Smooth muscle cell (in vitro differentiated cells): Measurements from ENCODE around the gene PNPLA2. TPM values are rescaled to one million over a fixed set of nuclear protein-coding genes. Genes with fewer than 3 reads are reported as not detected.

Experiments used
- DNase-seq: peaks from one replicate; lab custom pipeline; 2025; ENCODE audit not compliant: unreplicated experiment; lab: John Stamatoyannopoulos, UW
- H2AFZ ChIP-seq: fragments of 200-600 bp; sonication (generic); 2 replicates; pipeline ENCODE4 v1.6.0; 2016; ENCODE audit warnings: antibody characterized with exemption, low read depth, mild to moderate bottlenecking
- H3F3A ChIP-seq: fragments of 200-600 bp; sonication (generic); 2 replicates; pipeline ENCODE4 v1.6.0; 2017; ENCODE audit warnings: antibody characterized with exemption, low read depth
- H3K27ac ChIP-seq: fragments of 200-600 bp; sonication (generic); 2 replicates; pipeline ENCODE4 v1.5.1; 2016; ENCODE audit warnings: low read depth, mild to moderate bottlenecking
- H3K27me3 ChIP-seq: fragments of 200-600 bp; sonication (generic); 2 replicates; pipeline ENCODE4 v1.6.1; 2016; ENCODE audit warnings: low read depth, mild to moderate bottlenecking
- H3K36me3 ChIP-seq: fragments of 200-600 bp; sonication (generic); 2 replicates; pipeline ENCODE4 v1.5.1; 2016; ENCODE audit warnings: low read depth
- H3K4me1 ChIP-seq: fragments of 200-600 bp; sonication (generic); 2 replicates; pipeline ENCODE4 v1.5.1; 2016; ENCODE audit warnings: low read depth
- H3K4me2 ChIP-seq: fragments of 200-600 bp; sonication (generic); 2 replicates; pipeline ENCODE4 v1.6.0; 2016; ENCODE audit warnings: mild to moderate bottlenecking
- H3K4me3 ChIP-seq: fragments of 200-600 bp; sonication (generic); 2 replicates; pipeline ENCODE4 v1.5.1; 2016; ENCODE audit warnings: mild to moderate bottlenecking
- H3K79me2 ChIP-seq: fragments of 200-600 bp; sonication (generic); 2 replicates; pipeline ENCODE4 v1.6.0; 2016; ENCODE audit warnings: low read depth, mild to moderate bottlenecking
- H3K9ac ChIP-seq: fragments of 200-600 bp; sonication (generic); 2 replicates; pipeline ENCODE4 v1.6.0; 2016; ENCODE audit warnings: low read depth
- H3K9me3 ChIP-seq: fragments of 200-600 bp; sonication (generic); replicated peaks from 2 replicates; pipeline ENCODE4 v1.5.1; 2016; ENCODE audit warnings: low read depth
- H4K20me1 ChIP-seq: fragments of 200-600 bp; sonication (generic); 2 replicates; pipeline ENCODE4 v1.6.0; 2016; ENCODE audit warnings: low read depth
- CTCF ChIP-seq: fragments of 200-600 bp; sonication (generic); IDR thresholded peaks from 2 replicates; pipeline ENCODE4 v1.5.1; 2017; ENCODE audit warnings: borderline replicate concordance, mild to moderate bottlenecking, antibody characterized with exemption; ENCODE audit not compliant: insufficient read depth, poor library complexity, severe bottlenecking
- WGBS: methylation state at CpG from one replicate; pipeline ENCODE4 v1.1.7; 2016; ENCODE audit warnings: low lambda C conversion rate; 5-methylcytosine and 5-hydroxymethylcytosine counted together
- polyA plus RNA-seq: library from polyadenylated mRNA; unstranded; fragments of >200 nt; fragmentation: Nextera tagmentation; extraction: Ambion mirVana; gene quantifications from 2 replicates; pipeline ENCODE4 v1.2.1, GENCODE V29; 2016
- total RNA-seq: library from RNA; depleted of rRNA; stranded (reverse); fragments of >200 nt; gene quantifications from 2 replicates; pipeline ENCODE4 v1.2.3, GENCODE V29; 2014

Gene PNPLA2
- total and polyA plus RNA-seq, 2 experiments from 2014 or later, result 12.4 to 26.4 TPM

- Histone ChIP-seq H3K9ac (no peak overlapping the region), H3K4me2 (no peak overlapping the region), H3K27ac (no peak overlapping the region), H3K9me3 (no peaks in the 10 kb centered on the region), H3K36me3 (no peaks in the 10 kb centered on the region), H3K79me2 (peaks cover 32% of the 10 kb centered on the region), H2AFZ (no peak overlapping the region), H3K27me3 (no peaks in the 10 kb centered on the region), H3K4me1 (peaks cover 19% of the 10 kb centered on the region), H3F3A (no peaks in the 10 kb centered on the region), H4K20me1 (peaks cover 58% of the 10 kb centered on the region), H3K4me3 (no peak overlapping the region)
- DNase-seq, result no peak
- 94% methylated on average over 16 of the region's 16 CpGs for WGBS
- TF ChIP-seq CTCF, result no peak
Observed at GRCh38 chr11:779955-780532, 38.7 kb upstream of the PNPLA2 start.

GRCh38 chr11:782264-783174 is 36.2 kb upstream of the PNPLA2 start:
- peaks cover 10% of the 10 kb centered on the region for H3K79me2 ChIP-seq
- no peaks in the 10 kb centered on the region for H3K27me3 ChIP-seq
- no peak overlapping the region for H3K27ac ChIP-seq
- TF ChIP-seq CTCF, result no peak
- H3K9ac ChIP-seq, result no peak overlapping the region
- DNase-seq, result no peak
- H3K4me1 ChIP-seq, result peaks cover 11% of the 10 kb centered on the region
- H3K4me3 ChIP-seq, result no peak overlapping the region
- no peaks in the 10 kb centered on the region for H3K36me3 ChIP-seq
- H3K9me3 ChIP-seq, result no peaks in the 10 kb centered on the region
- H2AFZ ChIP-seq, result no peak overlapping the region
- H3K4me2 ChIP-seq, result peak overlapping the region; percentile 63
- 85% methylated on average over 34 of the region's 36 CpGs for WGBS
- peaks cover 40% of the 10 kb centered on the region for H4K20me1 ChIP-seq
- no peaks in the 10 kb centered on the region for H3F3A ChIP-seq

GRCh38 chr11:783581-784015 is 35.1 kb upstream of the PNPLA2 start:
- Histone ChIP-seq H3K36me3 (no peaks in the 10 kb centered on the region), H3K9me3 (no peaks in the 10 kb centered on the region), H3K79me2 (no peaks in the 10 kb centered on the region), H3K4me3 (no peak overlapping the region), H3F3A (no peaks in the 10 kb centered on the region), H3K27ac (no peak overlapping the region), H3K4me2 (peak overlapping the region; percentile 63), H3K9ac (no peak overlapping the region), H3K4me1 (peaks cover 2% of the 10 kb centered on the region), H4K20me1 (peaks cover 40% of the 10 kb centered on the region), H2AFZ (no peak overlapping the region), H3K27me3 (no peaks in the 10 kb centered on the region)
- 8% methylated on average over 24 of the region's 24 CpGs for WGBS
- TF ChIP-seq CTCF, result peak; percentile 61
- DNase-seq, result peak; percentile 55
